Liver (tissue), 9 donors: ENCODE measurements around the gene TERT. TPM values are rescaled to one million over a fixed set of nuclear protein-coding genes. Genes with fewer than 3 reads are reported as not detected.

Experiments used
- DNase-seq: peaks from one replicate; pipeline ENCODE4 v3.0.0-alpha.2; 2017; ENCODE audit warnings: low spot score
- H3K27ac ChIP-seq, 2 donors: one replicate each; pipeline ENCODE4 v1.7.0; 2013; ENCODE audit warnings: inconsistent platforms in 2 of 2, low read length in 2 of 2, control low read depth in 1 of 2, low read depth in 1 of 2, mild to moderate bottlenecking in 1 of 2
- H3K27me3 ChIP-seq, 4 donors: one replicate each; pipeline versions ENCODE4 v1.6.1 to v1.7.0; 2013; ENCODE audit warnings: low read length in 3 of 4, inconsistent platforms in 1 of 4, mild to moderate bottlenecking in 1 of 4, moderate library complexity in 1 of 4; ENCODE audit not compliant: control insufficient read depth in 4 of 4, insufficient read depth in 4 of 4
- H3K36me3 ChIP-seq, 4 donors: one replicate each; pipeline versions ENCODE4 v1.6.1 to v1.7.0; 2013; ENCODE audit warnings: low read length in 3 of 4, mild to moderate bottlenecking in 3 of 4, low read depth in 1 of 4, moderate library complexity in 1 of 4; ENCODE audit not compliant: control insufficient read depth in 4 of 4, insufficient read depth in 3 of 4
- H3K4me1 ChIP-seq, 4 donors: one replicate each; pipeline versions ENCODE4 v1.6.1 to v1.7.0; 2013; ENCODE audit warnings: low read length in 3 of 4, mild to moderate bottlenecking in 3 of 4, moderate library complexity in 1 of 4; ENCODE audit not compliant: control insufficient read depth in 4 of 4, insufficient read depth in 4 of 4
- H3K4me3 ChIP-seq, 3 donors: one replicate each; pipeline versions ENCODE4 v1.6.1 to v1.7.0; 2013; ENCODE audit warnings: low read length in 3 of 3, control low read depth in 1 of 3, low read depth in 1 of 3, mild to moderate bottlenecking in 1 of 3
- H3K9ac ChIP-seq, 2 donors: one replicate each; pipeline ENCODE4 v1.7.0; 2013; ENCODE audit warnings: low read length in 2 of 2, mild to moderate bottlenecking in 2 of 2, moderate library complexity in 2 of 2, control low read depth in 1 of 2, low read depth in 1 of 2
- H3K9me3 ChIP-seq, 4 donors: one replicate each; pipeline versions ENCODE4 v1.6.1 to v1.7.0; 2013; ENCODE audit warnings: low read length in 3 of 4; ENCODE audit not compliant: control insufficient read depth in 4 of 4
- ATF3 ChIP-seq: IDR thresholded peaks from 2 replicates; pipeline ENCODE4 v1.6.1; 2016; ENCODE audit warnings: antibody characterized with exemption
- CTCF ChIP-seq: fragments of 150-350 bp; IDR thresholded peaks from 2 replicates; pipeline ENCODE4 v1.5.1; 2017; ENCODE audit warnings: improper control_type of control experiment, low read depth, low read length; ENCODE audit not compliant: missing input control
- FOXA1 ChIP-seq: IDR thresholded peaks from 2 replicates; pipeline ENCODE4 v1.6.1; 2016; ENCODE audit warnings: antibody characterized with exemption
- FOXA2 ChIP-seq: IDR thresholded peaks from 2 replicates; pipeline ENCODE4 v1.6.1; 2016; ENCODE audit warnings: antibody characterized with exemption
- HNF4A ChIP-seq, 2 donors: conservative IDR thresholded peaks; 2 replicates each; pipeline ENCODE4 v1.6.1; 2016; ENCODE audit warnings: antibody characterized with exemption in 2 of 2, mild to moderate bottlenecking in 2 of 2
- HNF4G ChIP-seq: IDR thresholded peaks from 2 replicates; pipeline ENCODE4 v1.6.1; 2016; ENCODE audit warnings: antibody characterized with exemption
- MAX ChIP-seq: IDR thresholded peaks from 2 replicates; pipeline ENCODE4 v1.6.1; 2016; ENCODE audit warnings: antibody characterized with exemption
- NR2F2 ChIP-seq: IDR thresholded peaks from 2 replicates; pipeline ENCODE4 v1.6.1; 2016; ENCODE audit warnings: antibody characterized with exemption
- RAD21 ChIP-seq, 2 donors: IDR thresholded peaks; 2 replicates each; pipeline ENCODE4 v1.6.1; 2016; ENCODE audit warnings: antibody characterized with exemption in 2 of 2, mild to moderate bottlenecking in 2 of 2
- REST ChIP-seq: IDR thresholded peaks from 2 replicates; pipeline ENCODE4 v1.6.1; 2016; ENCODE audit warnings: antibody characterized with exemption, mild to moderate bottlenecking
- TAF1 ChIP-seq: conservative IDR thresholded peaks from 2 replicates; pipeline ENCODE4 v1.6.1; 2016; ENCODE audit warnings: antibody characterized with exemption, mild to moderate bottlenecking
- WGBS: extraction: QIAGEN DNeasy Blood & Tissue Kit; methylation state at CpG from one replicate; pipeline ENCODE4 v1.1.7; 2013; 5-methylcytosine and 5-hydroxymethylcytosine counted together
- polyA plus RNA-seq, 2 donors: library from polyadenylated mRNA; stranded (reverse) in 1 of 2; unstranded in 1 of 2; fragments of 200-250 nt in 1 of 2; fragments of >200 nt in 1 of 2; fragmentation: Nextera tagmentation in 1 of 2; extraction: Ambion mirVana in 1 of 2; gene quantifications; one replicate each; pipeline versions ENCODE4 v1.2.1 to v1.2.3, GENCODE V29; 2013 to 2015
- total RNA-seq, 2 donors: library from RNA; depleted of rRNA; stranded (reverse); fragments of >200 nt; gene quantifications; one replicate each; pipeline ENCODE4 v1.2.3, GENCODE V29; 2014
- donor health status: healthy.
- donor health status: healthy.
- donor health status: healthy.
- donor health status: healthy.
- donor health status: healthy.

TERT gene
- total and polyA plus RNA-seq, 4 donors = 0.14 TPM; not detected in 3

- WGBS = 78% methylated on average over 17 of the region's 17 CpGs
Measured at GRCh38 chr5:1208221-1208742, 86.6 kb downstream of the TERT start.

GRCh38 chr5:1207555-1207954, 87.3 kb downstream of the TERT start:
- Histone ChIP-seq H3K36me3 (no peaks in the 10 kb centered on the region), H3K9me3 (no peaks in the 10 kb centered on the region), H3K27me3 (no peaks in the 10 kb centered on the region), H3K27ac (no peak overlapping the region), H3K4me1 (peaks cover 0 to 10% (median 4%) of the 10 kb centered on the region in 4 donors), H3K9ac (no peak overlapping the region), H3K4me3 (no peak overlapping the region)
- no peak for DNase-seq
- WGBS = 83% methylated on average over 6 of the region's 6 CpGs
- no peak for TF ChIP-seq FOXA2
- no peak for TF ChIP-seq MAX
- TF ChIP-seq HNF4G = no peak
- no peak for TF ChIP-seq HNF4A (conservative IDR thresholded peaks at IDR 0.05)
- no peak for TF ChIP-seq REST
- TF ChIP-seq RAD21 (IDR thresholded peaks at IDR 0.05) = no peak
- no peak for TF ChIP-seq FOXA1
- TF ChIP-seq TAF1 = no peak
- TF ChIP-seq ATF3 = no peak
- TF ChIP-seq CTCF = no peak

More at GRCh38 chr5:1208221-1208742, 86.6 kb downstream of the TERT start:
- no peak overlapping the region for H3K27ac ChIP-seq
- TF ChIP-seq NR2F2 = no peak
- no peaks in the 10 kb centered on the region for H3K9me3 ChIP-seq
- H3K27me3 ChIP-seq = no peaks in the 10 kb centered on the region
- peaks cover 0 to 10% (median 4%) of the 10 kb centered on the region in 4 donors for H3K4me1 ChIP-seq
- H3K9ac ChIP-seq = no peak overlapping the region
- DNase-seq = no peak
- no peak overlapping the region for H3K4me3 ChIP-seq
- no peaks in the 10 kb centered on the region for H3K36me3 ChIP-seq
